Endothelial cell of hepatic sinusoid (primary cell): ENCODE data around the gene MDFI.

ENCODE experiments used
- in situ Hi-C: cut with HindIII; loops from 2 replicates; pipeline ENCODE4 v1.10.0; 2017; ENCODE audit warnings: low sequenced_read_pairs

MDFI gene

GRCh38 chr6:41684311-41685180 lies 46.3 kb downstream of the MDFI start:
- in situ Hi-C loops: no loop called here

- in situ Hi-C loops: no loop called here
Measured at GRCh38 chr6:41685641-41686380, 47.5 kb downstream of the MDFI start.

- in situ Hi-C loops: no loop called here
Measured at GRCh38 chr6:41687501-41688175, 49.4 kb downstream of the MDFI start.

- in situ Hi-C loops: no loop called here
Measured at GRCh38 chr6:41688256-41688965, 50.1 kb downstream of the MDFI start.

- in situ Hi-C loops: loop anchor here (5.0 to 10.0 kb wide), 3 partner anchors 65 to 97 kb away; partner anchors contain the start of genes PRICKLE4 and TOMM6
Measured at GRCh38 chr6:41689171-41690008, 51.1 kb downstream of the MDFI start.

GRCh38 chr6:41690541-41691330 lies 52.5 kb downstream of the MDFI start:
- in situ Hi-C loops: loop anchor here (5.0 to 10.0 kb wide), 3 partner anchors 64 to 98 kb away; partner anchors contain the start of genes PRICKLE4 and TOMM6

- in situ Hi-C loops: loop anchor here (5.0 to 10.0 kb wide), 3 partner anchors 63 to 99 kb away; partner anchors contain the start of genes PRICKLE4 and TOMM6
Measured at GRCh38 chr6:41691426-41692079, 53.3 kb downstream of the MDFI start.

- in situ Hi-C loops: loop anchor here (5.0 to 10.0 kb wide), 3 partner anchors 63 to 100 kb away; partner anchors contain the start of genes PRICKLE4 and TOMM6
Measured at GRCh38 chr6:41692080-41692675, 53.9 kb downstream of the MDFI start.

- in situ Hi-C loops: loop anchor here (5.0 to 10.0 kb wide), 3 partner anchors 62 to 100 kb away; partner anchors contain the start of genes PRICKLE4 and TOMM6
Measured at GRCh38 chr6:41692730-41693129, 54.5 kb downstream of the MDFI start.

GRCh38 chr6:41693281-41694240 lies 55.3 kb downstream of the MDFI start:
- in situ Hi-C loops: loop anchor here (5.0 to 10.0 kb wide), 3 partner anchors 61 to 101 kb away; partner anchors contain the start of genes PRICKLE4 and TOMM6

GRCh38 chr6:41694815-41695526 lies 56.7 kb downstream of the MDFI start:
- in situ Hi-C loops: loop anchor here (5.0 to 10.0 kb wide), 3 partner anchors 60 to 103 kb away; partner anchors contain the start of genes PRICKLE4 and TOMM6

- in situ Hi-C loops: loop anchor here (10.0 kb wide), 2 partner anchors 59 to 89 kb away; partner anchors contain the start of genes PRICKLE4 and TOMM6
Measured at GRCh38 chr6:41695825-41696224, 57.6 kb downstream of the MDFI start.

- in situ Hi-C loops: loop anchor here (10.0 kb wide), 2 partner anchors 58 to 88 kb away; partner anchors contain the start of genes PRICKLE4 and TOMM6
Measured at GRCh38 chr6:41696788-41697187, 58.5 kb downstream of the MDFI start.

- in situ Hi-C loops: loop anchor here (10.0 kb wide), 2 partner anchors 57 to 87 kb away; partner anchors contain the start of genes PRICKLE4 and TOMM6
Measured at GRCh38 chr6:41697861-41698781, 59.9 kb downstream of the MDFI start.
